ENCODE data around the gene TGM3. TPM values are rescaled to one million over a fixed set of nuclear protein-coding genes. Genes with fewer than 3 reads are reported as not detected.
"Not testable (repeated sequence)": the region's sequence is repeated elsewhere in the genome, so short reads cannot be mapped to it uniquely, and the experiment has no call there.

The TGM3 gene
- total and polyA plus RNA-seq, 12 donors, result 0.22 TPM; not detected in 11

DNA sequence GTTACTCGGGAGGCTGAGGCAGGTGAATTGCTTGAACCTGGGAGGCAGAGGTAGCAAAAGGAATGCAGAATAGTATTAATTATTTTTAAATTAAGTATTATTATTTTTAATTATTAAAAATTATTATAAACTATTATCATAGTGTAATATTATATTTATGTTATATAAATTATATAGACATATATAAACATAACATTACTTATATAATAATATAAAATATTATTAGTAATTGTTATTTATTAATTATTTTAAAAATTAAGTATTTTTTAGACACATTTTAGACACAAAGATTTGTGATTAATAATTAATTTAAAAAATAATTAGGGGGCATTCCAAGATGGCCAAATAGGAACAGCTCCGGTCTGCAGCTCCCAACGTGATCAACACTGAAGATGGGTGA is 31.7 kb upstream of the TGM3 start:
- peaks cover 0 to 12% (median 0%) of the 10 kb centered on the region in 7 donors for H3K27me3 ChIP-seq
- DNase-seq (no peak), ATAC-seq (no peak)
- H3K36me3 ChIP-seq, result no peaks in the 10 kb centered on the region
- H3K4me3 ChIP-seq, result no peak overlapping the region
- intact Hi-C loops (cut with DNase I), result no loop called here
- no peaks in the 10 kb centered on the region for H3K4me1 ChIP-seq
- TF ChIP-seq, protein P1, sequence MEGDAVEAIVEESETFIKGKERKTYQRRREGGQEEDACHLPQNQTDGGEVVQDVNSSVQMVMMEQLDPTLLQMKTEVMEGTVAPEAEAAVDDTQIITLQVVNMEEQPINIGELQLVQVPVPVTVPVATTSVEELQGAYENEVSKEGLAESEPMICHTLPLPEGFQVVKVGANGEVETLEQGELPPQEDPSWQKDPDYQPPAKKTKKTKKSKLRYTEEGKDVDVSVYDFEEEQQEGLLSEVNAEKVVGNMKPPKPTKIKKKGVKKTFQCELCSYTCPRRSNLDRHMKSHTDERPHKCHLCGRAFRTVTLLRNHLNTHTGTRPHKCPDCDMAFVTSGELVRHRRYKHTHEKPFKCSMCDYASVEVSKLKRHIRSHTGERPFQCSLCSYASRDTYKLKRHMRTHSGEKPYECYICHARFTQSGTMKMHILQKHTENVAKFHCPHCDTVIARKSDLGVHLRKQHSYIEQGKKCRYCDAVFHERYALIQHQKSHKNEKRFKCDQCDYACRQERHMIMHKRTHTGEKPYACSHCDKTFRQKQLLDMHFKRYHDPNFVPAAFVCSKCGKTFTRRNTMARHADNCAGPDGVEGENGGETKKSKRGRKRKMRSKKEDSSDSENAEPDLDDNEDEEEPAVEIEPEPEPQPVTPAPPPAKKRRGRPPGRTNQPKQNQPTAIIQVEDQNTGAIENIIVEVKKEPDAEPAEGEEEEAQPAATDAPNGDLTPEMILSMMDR (IDR thresholded peaks at IDR 0.05), result no peak
- H3K9me3 ChIP-seq, result peaks cover 0 to 5% (median 0%) of the 10 kb centered on the region in 11 donors
- no peak overlapping the region for H3K27ac ChIP-seq
- WGBS, 2 donors, result 91 to 96% methylated on average over 3 of the region's 3 CpGs

DNA sequence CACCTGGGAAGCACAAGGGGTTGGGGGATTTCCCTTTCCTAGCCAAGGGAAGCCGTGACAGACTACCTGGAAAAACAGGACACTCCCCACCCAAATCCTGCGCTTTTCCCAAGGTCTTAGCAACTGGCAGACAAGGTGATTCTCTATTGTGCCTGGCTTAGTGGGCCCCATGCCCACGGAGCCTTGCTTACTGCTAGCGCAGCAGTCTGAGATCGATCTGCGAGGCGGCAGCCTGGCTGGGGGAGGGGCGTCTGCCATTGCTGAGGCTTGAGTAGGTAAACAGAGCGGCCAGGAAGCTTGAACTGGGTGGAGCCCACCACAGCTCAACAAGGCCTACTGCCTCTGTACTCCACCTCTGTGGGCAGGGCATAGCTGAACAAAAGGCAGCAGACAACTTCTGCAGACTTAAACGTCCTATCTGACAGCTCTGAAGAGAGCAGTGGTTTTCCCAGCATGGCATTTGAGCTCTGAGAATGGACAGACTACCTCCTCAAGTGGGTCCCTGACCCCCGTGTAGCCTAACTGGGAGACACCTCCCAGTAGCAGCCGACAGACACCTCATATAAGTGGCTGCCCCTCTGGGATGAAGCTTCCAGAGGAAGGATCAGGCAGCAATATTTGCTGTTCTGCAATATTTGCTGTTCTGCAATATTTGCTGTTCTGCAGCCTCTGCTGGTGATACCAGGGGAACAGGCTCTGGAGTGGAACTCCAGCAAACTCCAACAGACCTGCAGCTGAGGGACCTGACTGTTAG is 31.0 kb upstream of the TGM3 start:
- H3K36me3 ChIP-seq, H3K27ac ChIP-seq, H3K4me3 ChIP-seq: not testable (repeated sequence)

DNA sequence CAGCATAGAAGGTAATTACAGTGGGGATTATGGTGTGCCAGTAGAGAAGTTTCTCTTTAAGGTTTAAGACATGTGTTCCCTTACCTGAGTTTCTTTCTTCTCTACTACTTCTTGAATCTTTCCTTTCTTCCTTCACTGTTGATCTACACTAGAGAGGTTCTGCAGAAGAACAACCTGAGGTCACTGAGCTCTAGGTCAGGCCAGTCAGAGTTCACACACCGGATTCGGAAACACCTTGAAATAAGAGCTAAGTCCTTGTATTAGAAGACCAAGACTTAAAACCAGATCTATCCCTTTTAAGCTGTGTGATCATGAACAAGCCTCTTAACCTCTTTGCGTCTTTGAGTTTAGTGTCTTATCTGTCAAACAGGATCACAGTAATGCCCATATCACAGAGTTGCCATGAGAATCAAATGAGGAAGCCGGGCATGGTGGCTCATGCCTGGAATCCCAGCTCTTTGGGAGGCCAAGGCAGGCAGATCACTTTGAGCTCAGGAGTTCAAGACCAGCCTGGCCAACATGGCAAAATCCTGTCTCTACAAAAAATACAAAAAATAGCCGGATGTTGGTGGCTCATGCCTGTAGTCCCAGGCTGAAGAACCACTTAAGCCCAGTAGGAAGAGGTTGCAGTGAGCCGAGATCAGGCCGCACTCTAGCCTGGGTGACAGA is 22.0 kb upstream of the TGM3 start:
- no peak for DNase-seq
- H3K9me3 ChIP-seq, result peaks cover 0 to 7% (median 0%) of the 10 kb centered on the region in 11 donors
- intact Hi-C loops (cut with DNase I), result no loop called here
- H3K4me3 ChIP-seq, result no peak overlapping the region
- 86% methylated on average over 7 of the region's 7 CpGs for WGBS, 2 donors
- TF ChIP-seq, protein P1 (IDR thresholded peaks at IDR 0.05), result no peak
- peaks cover 0 to 28% (median 5%) of the 10 kb centered on the region in 7 donors for H3K27me3 ChIP-seq
- no peak overlapping the region for H3K27ac ChIP-seq
- H3K4me1 ChIP-seq, result no peaks in the 10 kb centered on the region
- no peak for ATAC-seq
- no peaks in the 10 kb centered on the region for H3K36me3 ChIP-seq

More for the DNA sequence above, 31.0 kb upstream of the TGM3 start:
- WGBS, 2 donors, result 42 to 52% methylated on average over 12 of the region's 12 CpGs
- H3K9me3 ChIP-seq; DNase-seq; intact Hi-C loops (cut with DNase I); ATAC-seq; H3K27me3 ChIP-seq; H3K4me1 ChIP-seq: not testable (repeated sequence)

DNA sequence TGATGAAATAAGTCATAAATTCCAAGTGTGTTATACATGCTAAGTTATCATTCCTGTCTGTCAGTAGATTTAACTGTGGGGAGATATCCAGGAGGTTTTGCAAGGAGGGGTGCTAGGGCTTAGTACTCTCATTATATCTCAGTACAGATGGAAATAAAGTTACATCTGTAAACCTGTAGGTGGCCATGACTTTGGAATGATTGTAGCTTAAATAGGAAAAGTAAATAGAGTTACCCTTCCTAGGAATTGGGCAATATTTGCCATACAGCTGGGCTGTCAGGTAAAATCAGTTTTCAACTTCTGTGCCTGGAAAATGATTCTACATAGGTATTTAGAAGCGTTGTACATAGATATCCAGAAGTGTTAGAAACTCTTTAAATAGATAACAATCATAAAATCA is 19.8 kb upstream of the TGM3 start:
- Histone ChIP-seq H3K27me3 (peaks cover 0 to 29% (median 5%) of the 10 kb centered on the region in 7 donors), H3K36me3 (no peaks in the 10 kb centered on the region), H3K4me3 (no peak overlapping the region), H3K27ac (no peak overlapping the region), H3K9me3 (peaks cover 0 to 6% (median 0%) of the 10 kb centered on the region in 11 donors), H3K4me1 (peaks cover 0 to 9% (median 0%) of the 10 kb centered on the region in 9 donors)
- 63 to 65% methylated on average over 1 of the region's 1 CpG for WGBS, 2 donors
- intact Hi-C loops (cut with DNase I), result no loop called here
- no peak for DNase-seq
- TF ChIP-seq, protein P1 (IDR thresholded peaks at IDR 0.05), result no peak
- ATAC-seq, result no peak

Measured in heart right ventricle (tissue), 16 donors.